B cell (primary cell): Measurements from ENCODE around the gene OR6C76.
"Not testable (repeated sequence)": the region's sequence is repeated elsewhere in the genome, so short reads cannot be mapped to it uniquely, and the experiment has no call there.

Experiments used
- CTCF ChIP-seq: fragments of 200-600 bp; IDR thresholded peaks from one replicate; pipeline ENCODE4 v1.8.0; 2022; ENCODE audit warnings: antibody characterized with exemption, mild to moderate bottlenecking
- EZH2 ChIP-seq: IDR thresholded peaks from 2 replicates; pipeline ENCODE4 v1.6.1; 2012; ENCODE audit warnings: borderline replicate concordance, low read depth, mild to moderate bottlenecking, moderate library complexity, low read length; ENCODE audit not compliant: insufficient read depth, poor library complexity, severe bottlenecking

- TF ChIP-seq CTCF, EZH2: not testable (repeated sequence)
Measured at GRCh38 chr12:55441233-55441632, 15.2 kb downstream of the OR6C76 start.
